HG03442 (cell line): ENCODE results near the gene ADAMTS10.
"Not testable (repeated sequence)": the region's sequence is repeated elsewhere in the genome, so short reads cannot be mapped to it uniquely, and the experiment has no call there.

Experiments
- ATAC-seq: cut with Tn5 transposase; IDR thresholded peaks from one replicate; pipeline ENCODE4 v1.9.1; 2021; ENCODE audit warnings: mild to moderate bottlenecking, moderate library complexity; ENCODE audit not compliant: unreplicated experiment

The ADAMTS10 gene

GRCh38 chr19:8564866-8565265 is 45.6 kb downstream of the ADAMTS10 start:
- ATAC-seq = not testable (repeated sequence)

GRCh38 chr19:8561075-8561764 is 49.3 kb downstream of the ADAMTS10 start:
- ATAC-seq = no peak

GRCh38 chr19:8558325-8558724 is 52.2 kb downstream of the ADAMTS10 start:
- ATAC-seq = no peak

GRCh38 chr19:8557642-8558238 is 52.8 kb downstream of the ADAMTS10 start:
- ATAC-seq = no peak

- not testable (repeated sequence) for ATAC-seq
Measured at GRCh38 chr19:8553729-8554128, 56.8 kb downstream of the ADAMTS10 start.

GRCh38 chr19:8552810-8553209 is 57.7 kb downstream of the ADAMTS10 start:
- no peak for ATAC-seq

GRCh38 chr19:8550070-8550469 is 60.4 kb downstream of the ADAMTS10 start:
- ATAC-seq = no peak

- ATAC-seq = no peak
Measured at GRCh38 chr19:8545743-8546142, 64.8 kb downstream of the ADAMTS10 start.

- no peak for ATAC-seq
Measured at GRCh38 chr19:8544168-8544567, 66.3 kb downstream of the ADAMTS10 start.

- ATAC-seq = no peak
Measured at GRCh38 chr19:8539621-8540149, 70.8 kb downstream of the ADAMTS10 start.

- no peak for ATAC-seq
Measured at GRCh38 chr19:8537099-8537498, 73.4 kb downstream of the ADAMTS10 start.

- no peak for ATAC-seq
Measured at GRCh38 chr19:8536282-8536681, 74.2 kb downstream of the ADAMTS10 start.

GRCh38 chr19:8532225-8532624 is 78.3 kb downstream of the ADAMTS10 start:
- ATAC-seq = no peak

GRCh38 chr19:8531470-8531869 is 79.0 kb downstream of the ADAMTS10 start:
- no peak for ATAC-seq
